ENCODE results near the gene HTR3D.
"Not testable (repeated sequence)": the region's sequence is repeated elsewhere in the genome, so short reads cannot be mapped to it uniquely, and the experiment has no call there.

The HTR3D gene

GRCh38 chr3:184067573-184068055, 36.1 kb downstream of the HTR3D start:
- H3K9ac ChIP-seq (ENCODE audit: low read length in 5 of 5) = no peak overlapping the region
- H3K27me3 ChIP-seq (ENCODE audit: control insufficient read depth in 5 of 5, insufficient read depth in 4 of 5, low read length in 5 of 5) = no peaks in the 10 kb centered on the region
- H3K4me1 ChIP-seq (ENCODE audit: control insufficient read depth in 5 of 5, insufficient read depth in 5 of 5, low read length in 5 of 5) = no peaks in the 10 kb centered on the region
- no peak overlapping the region for H3K4me3 ChIP-seq (ENCODE audit: low read depth in 1 of 5, low read length in 5 of 5)
- H3K27ac ChIP-seq (ENCODE audit: low read depth, low read length) = no peak overlapping the region
- no peaks in the 10 kb centered on the region for H3K9me3 ChIP-seq (ENCODE audit: control insufficient read depth in 5 of 5, low read length in 5 of 5)
- H3K36me3 ChIP-seq (ENCODE audit: control insufficient read depth in 5 of 5, insufficient read depth in 5 of 5, low read length in 5 of 5) = no peaks in the 10 kb centered on the region

GRCh38 chr3:184068344-184068743, 36.8 kb downstream of the HTR3D start:
- Histone ChIP-seq H3K4me3 (ENCODE audit: low read depth in 1 of 5, low read length in 5 of 5) (no peak overlapping the region), H3K27me3 (ENCODE audit: control insufficient read depth in 5 of 5, insufficient read depth in 4 of 5, low read length in 5 of 5) (no peaks in the 10 kb centered on the region), H3K36me3 (ENCODE audit: control insufficient read depth in 5 of 5, insufficient read depth in 5 of 5, low read length in 5 of 5) (no peaks in the 10 kb centered on the region), H3K9me3 (ENCODE audit: control insufficient read depth in 5 of 5, low read length in 5 of 5) (no peaks in the 10 kb centered on the region), H3K4me1 (ENCODE audit: control insufficient read depth in 5 of 5, insufficient read depth in 5 of 5, low read length in 5 of 5) (no peaks in the 10 kb centered on the region), H3K9ac (ENCODE audit: low read length in 5 of 5) (no peak overlapping the region), H3K27ac (ENCODE audit: low read depth, low read length) (no peak overlapping the region)

- not testable (repeated sequence) for H3K9ac ChIP-seq (ENCODE audit: low read length in 5 of 5); H3K27ac ChIP-seq (ENCODE audit: low read depth, low read length); H3K36me3 ChIP-seq (ENCODE audit: control insufficient read depth in 5 of 5, insufficient read depth in 5 of 5, low read length in 5 of 5); H3K4me1 ChIP-seq (ENCODE audit: control insufficient read depth in 5 of 5, insufficient read depth in 5 of 5, low read length in 5 of 5); H3K27me3 ChIP-seq (ENCODE audit: control insufficient read depth in 5 of 5, insufficient read depth in 4 of 5, low read length in 5 of 5); H3K9me3 ChIP-seq (ENCODE audit: control insufficient read depth in 5 of 5, low read length in 5 of 5); H3K4me3 ChIP-seq (ENCODE audit: low read depth in 1 of 5, low read length in 5 of 5)
These were observed 39.6 kb downstream of the HTR3D start for GRCh38 chr3:184071142-184071541.

- Histone ChIP-seq H3K4me1 (ENCODE audit: control insufficient read depth in 5 of 5, insufficient read depth in 5 of 5, low read length in 5 of 5) (no peaks in the 10 kb centered on the region), H3K36me3 (ENCODE audit: control insufficient read depth in 5 of 5, insufficient read depth in 5 of 5, low read length in 5 of 5) (no peaks in the 10 kb centered on the region), H3K4me3 (ENCODE audit: low read depth in 1 of 5, low read length in 5 of 5) (no peak overlapping the region), H3K9me3 (ENCODE audit: control insufficient read depth in 5 of 5, low read length in 5 of 5) (no peaks in the 10 kb centered on the region), H3K27me3 (ENCODE audit: control insufficient read depth in 5 of 5, insufficient read depth in 4 of 5, low read length in 5 of 5) (no peaks in the 10 kb centered on the region), H3K27ac (ENCODE audit: low read depth, low read length) (no peak overlapping the region), H3K9ac (ENCODE audit: low read length in 5 of 5) (no peak overlapping the region)
These were observed 42.1 kb downstream of the HTR3D start for GRCh38 chr3:184073621-184074020.

GRCh38 chr3:184075901-184076300, 44.4 kb downstream of the HTR3D start:
- no peaks in the 10 kb centered on the region for H3K9me3 ChIP-seq (ENCODE audit: control insufficient read depth in 5 of 5, low read length in 5 of 5)
- no peaks in the 10 kb centered on the region for H3K27me3 ChIP-seq (ENCODE audit: control insufficient read depth in 5 of 5, insufficient read depth in 4 of 5, low read length in 5 of 5)
- no peaks in the 10 kb centered on the region for H3K36me3 ChIP-seq (ENCODE audit: control insufficient read depth in 5 of 5, insufficient read depth in 5 of 5, low read length in 5 of 5)
- no peaks in the 10 kb centered on the region for H3K4me1 ChIP-seq (ENCODE audit: control insufficient read depth in 5 of 5, insufficient read depth in 5 of 5, low read length in 5 of 5)
- no peak overlapping the region for H3K9ac ChIP-seq (ENCODE audit: low read length in 5 of 5)
- H3K4me3 ChIP-seq (ENCODE audit: low read depth in 1 of 5, low read length in 5 of 5) = no peak overlapping the region
- H3K27ac ChIP-seq (ENCODE audit: low read depth, low read length) = no peak overlapping the region

- no peak overlapping the region for H3K9ac ChIP-seq (ENCODE audit: low read length in 5 of 5)
- H3K4me3 ChIP-seq (ENCODE audit: low read depth in 1 of 5, low read length in 5 of 5) = no peak overlapping the region
- no peak overlapping the region for H3K27ac ChIP-seq (ENCODE audit: low read depth, low read length)
- no peaks in the 10 kb centered on the region for H3K9me3 ChIP-seq (ENCODE audit: control insufficient read depth in 5 of 5, low read length in 5 of 5)
- H3K27me3 ChIP-seq (ENCODE audit: control insufficient read depth in 5 of 5, insufficient read depth in 4 of 5, low read length in 5 of 5) = no peaks in the 10 kb centered on the region
- H3K36me3 ChIP-seq (ENCODE audit: control insufficient read depth in 5 of 5, insufficient read depth in 5 of 5, low read length in 5 of 5) = no peaks in the 10 kb centered on the region
- H3K4me1 ChIP-seq (ENCODE audit: control insufficient read depth in 5 of 5, insufficient read depth in 5 of 5, low read length in 5 of 5) = no peaks in the 10 kb centered on the region
These were observed 46.3 kb downstream of the HTR3D start for GRCh38 chr3:184077881-184078280.

- H3K27ac ChIP-seq (ENCODE audit: low read depth, low read length) = no peak overlapping the region
- H3K9ac ChIP-seq (ENCODE audit: low read length in 5 of 5) = no peak overlapping the region
- no peaks in the 10 kb centered on the region for H3K36me3 ChIP-seq (ENCODE audit: control insufficient read depth in 5 of 5, insufficient read depth in 5 of 5, low read length in 5 of 5)
- H3K27me3 ChIP-seq (ENCODE audit: control insufficient read depth in 5 of 5, insufficient read depth in 4 of 5, low read length in 5 of 5) = no peaks in the 10 kb centered on the region
- H3K4me1 ChIP-seq (ENCODE audit: control insufficient read depth in 5 of 5, insufficient read depth in 5 of 5, low read length in 5 of 5) = no peaks in the 10 kb centered on the region
- H3K4me3 ChIP-seq (ENCODE audit: low read depth in 1 of 5, low read length in 5 of 5) = no peak overlapping the region
- no peaks in the 10 kb centered on the region for H3K9me3 ChIP-seq (ENCODE audit: control insufficient read depth in 5 of 5, low read length in 5 of 5)
These were observed 47.3 kb downstream of the HTR3D start for GRCh38 chr3:184078851-184079250.

- Histone ChIP-seq H3K27ac (ENCODE audit: low read depth, low read length) (no peak overlapping the region), H3K9ac (ENCODE audit: low read length in 5 of 5) (no peak overlapping the region), H3K36me3 (ENCODE audit: control insufficient read depth in 5 of 5, insufficient read depth in 5 of 5, low read length in 5 of 5) (no peaks in the 10 kb centered on the region), H3K9me3 (ENCODE audit: control insufficient read depth in 5 of 5, low read length in 5 of 5) (peaks cover 0 to 6% (median 0%) of the 10 kb centered on the region in 5 donors), H3K4me3 (ENCODE audit: low read depth in 1 of 5, low read length in 5 of 5) (no peak overlapping the region), H3K27me3 (ENCODE audit: control insufficient read depth in 5 of 5, insufficient read depth in 4 of 5, low read length in 5 of 5) (no peaks in the 10 kb centered on the region), H3K4me1 (ENCODE audit: control insufficient read depth in 5 of 5, insufficient read depth in 5 of 5, low read length in 5 of 5) (no peaks in the 10 kb centered on the region)
These were observed 49.7 kb downstream of the HTR3D start for GRCh38 chr3:184081116-184081830.

GRCh38 chr3:184082034-184082433, 50.5 kb downstream of the HTR3D start:
- no peaks in the 10 kb centered on the region for H3K36me3 ChIP-seq (ENCODE audit: control insufficient read depth in 5 of 5, insufficient read depth in 5 of 5, low read length in 5 of 5)
- H3K27ac ChIP-seq (ENCODE audit: low read depth, low read length) = no peak overlapping the region
- H3K4me3 ChIP-seq (ENCODE audit: low read depth in 1 of 5, low read length in 5 of 5) = no peak overlapping the region
- H3K9me3 ChIP-seq (ENCODE audit: control insufficient read depth in 5 of 5, low read length in 5 of 5) = peaks cover 0 to 6% (median 0%) of the 10 kb centered on the region in 5 donors
- no peaks in the 10 kb centered on the region for H3K27me3 ChIP-seq (ENCODE audit: control insufficient read depth in 5 of 5, insufficient read depth in 4 of 5, low read length in 5 of 5)
- no peak overlapping the region for H3K9ac ChIP-seq (ENCODE audit: low read length in 5 of 5)
- no peaks in the 10 kb centered on the region for H3K4me1 ChIP-seq (ENCODE audit: control insufficient read depth in 5 of 5, insufficient read depth in 5 of 5, low read length in 5 of 5)

GRCh38 chr3:184082465-184082864, 50.9 kb downstream of the HTR3D start:
- H3K9me3 ChIP-seq (ENCODE audit: control insufficient read depth in 5 of 5, low read length in 5 of 5) = peaks cover 0 to 6% (median 0%) of the 10 kb centered on the region in 5 donors
- no peak overlapping the region for H3K9ac ChIP-seq (ENCODE audit: low read length in 5 of 5)
- H3K36me3 ChIP-seq (ENCODE audit: control insufficient read depth in 5 of 5, insufficient read depth in 5 of 5, low read length in 5 of 5) = no peaks in the 10 kb centered on the region
- no peak overlapping the region for H3K27ac ChIP-seq (ENCODE audit: low read depth, low read length)
- H3K27me3 ChIP-seq (ENCODE audit: control insufficient read depth in 5 of 5, insufficient read depth in 4 of 5, low read length in 5 of 5) = no peaks in the 10 kb centered on the region
- no peaks in the 10 kb centered on the region for H3K4me1 ChIP-seq (ENCODE audit: control insufficient read depth in 5 of 5, insufficient read depth in 5 of 5, low read length in 5 of 5)
- H3K4me3 ChIP-seq (ENCODE audit: low read depth in 1 of 5, low read length in 5 of 5) = no peak overlapping the region
